GM18868 (cell line): ENCODE measurements around the gene ATP7B.

Experiments
- ATAC-seq: cut with Tn5 transposase; IDR thresholded peaks from one replicate; pipeline ENCODE4 v1.9.1; 2021; ENCODE audit warnings: mild to moderate bottlenecking, moderate library complexity; ENCODE audit not compliant: unreplicated experiment

ATP7B gene

GRCh38 chr13:51902776-51903175 lies 108.5 kb downstream of the ATP7B start:
- ATAC-seq: no peak

- ATAC-seq: no peak
Observed at GRCh38 chr13:51900471-51900870, 110.8 kb downstream of the ATP7B start.

DNA sequence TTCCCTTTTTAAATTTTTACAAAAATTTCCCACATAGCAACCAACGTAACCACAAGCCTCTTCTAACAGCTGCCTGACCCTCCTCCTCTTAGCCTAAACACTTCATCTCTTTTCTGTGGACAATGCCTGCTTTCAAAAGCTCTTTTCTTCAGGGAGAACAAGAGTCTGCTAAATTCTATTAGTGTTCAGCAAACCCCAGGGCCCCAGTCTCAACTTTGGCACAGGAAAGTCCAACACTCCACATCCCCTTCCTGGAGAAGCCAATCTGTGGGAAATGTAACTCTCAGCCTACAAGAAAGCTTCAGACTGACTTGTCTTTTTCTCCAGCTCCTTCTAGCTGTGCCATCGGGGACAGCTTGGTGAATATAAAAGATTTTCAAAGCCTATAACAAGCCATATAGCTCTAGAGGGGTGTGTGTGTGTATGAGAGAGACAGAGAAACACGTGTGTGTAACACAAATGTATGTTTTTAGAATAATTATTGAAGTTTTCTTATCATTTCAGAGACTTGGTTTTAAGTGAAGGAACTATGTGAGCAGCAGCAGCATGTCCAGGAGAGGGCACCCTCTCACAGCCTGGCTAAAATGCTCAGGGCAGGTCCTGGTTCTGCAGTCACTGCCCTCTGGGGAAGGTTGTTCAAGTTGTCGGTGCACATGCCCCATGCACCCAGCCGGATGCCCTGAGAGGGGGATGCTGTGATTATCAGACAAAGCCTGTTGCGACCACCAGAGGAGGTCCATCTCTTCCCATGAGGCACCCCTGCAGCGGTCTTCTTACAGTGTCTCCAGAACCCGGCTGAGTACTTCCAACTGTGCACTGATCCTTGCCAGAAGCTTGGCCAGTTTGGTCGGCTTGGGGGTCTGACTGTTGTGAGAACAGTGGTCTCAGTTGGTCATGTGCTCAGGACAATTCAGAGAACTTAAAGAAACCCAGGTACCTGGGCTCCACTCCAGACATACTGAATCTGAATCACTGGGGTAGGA lies 115.1 kb downstream of the ATP7B start:
- peak; percentile 79 for ATAC-seq

- no peak for ATAC-seq
Observed at GRCh38 chr13:51894239-51894638, 117.0 kb downstream of the ATP7B start.

GRCh38 chr13:51892657-51893056 lies 118.6 kb downstream of the ATP7B start:
- ATAC-seq: no peak

DNA sequence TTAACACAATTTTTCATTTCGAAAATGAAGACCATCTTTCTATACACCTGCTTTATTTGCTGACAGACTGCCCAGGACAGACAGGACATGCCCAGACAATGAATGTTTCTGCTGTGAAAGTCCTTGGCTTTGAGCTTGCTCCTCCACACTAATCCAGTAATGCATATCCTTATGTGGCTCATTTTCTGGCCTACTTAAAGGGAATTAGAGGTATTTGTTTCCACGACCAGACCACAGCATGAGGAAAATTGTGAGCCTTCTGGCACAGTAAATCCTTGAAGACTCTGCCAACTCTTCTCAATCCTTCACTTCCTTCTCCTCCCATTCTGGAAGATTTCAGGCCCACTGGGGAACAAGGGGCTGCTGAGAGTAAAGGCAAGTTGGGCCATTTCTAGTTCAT lies 123.8 kb downstream of the ATP7B start:
- ATAC-seq: no peak

DNA sequence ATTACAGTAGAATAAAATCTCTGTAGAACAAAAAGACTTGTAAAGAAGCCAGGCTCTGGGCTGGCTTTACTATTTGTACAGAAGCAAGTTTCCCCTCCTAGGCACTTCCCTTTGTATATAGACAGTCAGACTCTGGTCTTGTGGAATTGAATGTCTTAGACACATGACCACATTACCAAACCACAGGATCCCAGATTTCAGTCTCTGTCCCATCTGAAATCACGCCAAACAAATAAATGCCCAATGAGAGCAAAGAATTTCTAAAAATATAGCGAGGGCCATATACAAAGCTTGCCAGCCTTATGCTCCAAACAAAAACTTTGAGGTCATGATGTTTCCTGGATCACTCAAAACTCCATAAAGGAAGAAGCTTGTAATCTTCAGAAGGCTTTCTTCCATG lies 125.6 kb downstream of the ATP7B start:
- ATAC-seq: no peak

GRCh38 chr13:51883226-51883600 lies 128.0 kb downstream of the ATP7B start:
- no peak for ATAC-seq
